Upper lobe of right lung (tissue), 1 donor: ENCODE measurements around the gene ADAMTS18. TPM values are rescaled to one million over a fixed set of nuclear protein-coding genes. Genes with fewer than 3 reads are reported as not detected.
A peak's percentile ranks its signal among the peaks of the same experiment; 100 is the strongest.

Experiments used
- ATAC-seq: fragments of 200-7000 bp; cut with Tn5 transposase; one replicate; pipeline ENCODE4 v1.9.1; 2020; ENCODE audit warnings: mild to moderate bottlenecking, moderate library complexity
- DNase-seq: peaks from one replicate; pipeline ENCODE4 v3.0.0-alpha.2; 2020
- H3K27ac ChIP-seq: fragments of 200-600 bp; one replicate; pipeline ENCODE4 v1.8.0; 2022
- H3K27me3 ChIP-seq: fragments of 200-600 bp; one replicate; pipeline ENCODE4 v1.8.0; 2022; ENCODE audit warnings: mild to moderate bottlenecking
- H3K36me3 ChIP-seq: fragments of 200-600 bp; one replicate; pipeline ENCODE4 v1.8.0; 2022
- H3K4me1 ChIP-seq: fragments of 200-600 bp; one replicate; pipeline ENCODE4 v1.8.0; 2022
- H3K4me3 ChIP-seq: fragments of 200-600 bp; one replicate; pipeline ENCODE4 v1.8.0; 2022; ENCODE audit warnings: mild to moderate bottlenecking
- H3K9me3 ChIP-seq: fragments of 200-600 bp; one replicate; pipeline ENCODE4 v1.8.0; 2022
- CTCF ChIP-seq: fragments of 200-600 bp; IDR thresholded peaks from one replicate; pipeline ENCODE4 v1.8.0; 2022; ENCODE audit warnings: antibody characterized with exemption
- intact Hi-C: fragments of 100-400 bp; cut with DNase I; formaldehyde crosslinking; loops from one replicate; pipeline ENCODE4 v1.11.0; 2022
- total RNA-seq: library from RNA; stranded (reverse); fragmentation: NEBNext Ultra II Directional; extraction: Animal tissue kit (Norgen Biotek cat#: 25700); gene quantifications from one replicate; pipeline ENCODE4 v1.2.1, GENCODE V29; 2021
- donor health status: DM: no; HTN: yes; CAD: no; lungs with severe emphysema.

The ADAMTS18 gene
- total RNA-seq, 1 donor from 2014 or later = 0.46 TPM

GRCh38 chr16:77297996-77298395 lies 136.8 kb downstream of the ADAMTS18 start:
- DNase-seq (no peak), ATAC-seq (no peak)
- Histone ChIP-seq H3K27ac (no peak overlapping the region), H3K9me3 (no peaks in the 10 kb centered on the region), H3K36me3 (no peaks in the 10 kb centered on the region), H3K4me1 (no peaks in the 10 kb centered on the region), H3K27me3 (no peaks in the 10 kb centered on the region), H3K4me3 (no peak overlapping the region)
- TF ChIP-seq CTCF = no peak
- intact Hi-C loops = no loop called here

- no peak overlapping the region for H3K27ac ChIP-seq
- TF ChIP-seq CTCF = no peak
- DNase-seq = no peak
- H3K9me3 ChIP-seq = no peaks in the 10 kb centered on the region
- ATAC-seq = no peak
- H3K4me1 ChIP-seq = no peaks in the 10 kb centered on the region
- intact Hi-C loops = no loop called here
- H3K4me3 ChIP-seq = no peak overlapping the region
- no peaks in the 10 kb centered on the region for H3K36me3 ChIP-seq
- no peaks in the 10 kb centered on the region for H3K27me3 ChIP-seq
Observed at GRCh38 chr16:77295896-77296295, 138.9 kb downstream of the ADAMTS18 start.

- DNase-seq = no peak
Observed at GRCh38 chr16:77290451-77291115, 144.3 kb downstream of the ADAMTS18 start.

GRCh38 chr16:77289331-77289809 lies 145.5 kb downstream of the ADAMTS18 start:
- no peak overlapping the region for H3K27ac ChIP-seq
- H3K4me1 ChIP-seq = no peaks in the 10 kb centered on the region
- no peak overlapping the region for H3K4me3 ChIP-seq
- intact Hi-C loops = no loop called here
- no peaks in the 10 kb centered on the region for H3K36me3 ChIP-seq
- H3K9me3 ChIP-seq = no peaks in the 10 kb centered on the region
- ATAC-seq = no peak
- DNase-seq = no peak
- no peak for TF ChIP-seq CTCF
- no peaks in the 10 kb centered on the region for H3K27me3 ChIP-seq

More at GRCh38 chr16:77290451-77291115, 144.3 kb downstream of the ADAMTS18 start:
- intact Hi-C loops = no loop called here
- Histone ChIP-seq H3K4me3 (no peak overlapping the region), H3K4me1 (no peaks in the 10 kb centered on the region), H3K27ac (no peak overlapping the region), H3K9me3 (no peaks in the 10 kb centered on the region), H3K36me3 (no peaks in the 10 kb centered on the region), H3K27me3 (no peaks in the 10 kb centered on the region)
- ATAC-seq = peak; percentile 39
- TF ChIP-seq CTCF = no peak

- H3K36me3 ChIP-seq = no peaks in the 10 kb centered on the region
- no peak overlapping the region for H3K27ac ChIP-seq
- ATAC-seq (no peak), DNase-seq (no peak)
- no peaks in the 10 kb centered on the region for H3K27me3 ChIP-seq
- intact Hi-C loops = no loop called here
- H3K4me3 ChIP-seq = no peak overlapping the region
- no peaks in the 10 kb centered on the region for H3K9me3 ChIP-seq
- no peaks in the 10 kb centered on the region for H3K4me1 ChIP-seq
- no peak for TF ChIP-seq CTCF
Observed at GRCh38 chr16:77288222-77288621, 146.6 kb downstream of the ADAMTS18 start.
